K562 (cell line): ENCODE measurements around the gene INTS12. TPM values are rescaled to one million over a fixed set of nuclear protein-coding genes. Genes with fewer than 3 reads are reported as not detected.
A peak's percentile ranks its signal among the peaks of the same experiment; 100 is the strongest.

ENCODE experiments used
- ETV6 ChIP-seq, 3 experiments: fragments of 150-350 bp in 1 of 3; sonication (generic) in 1 of 3; formaldehyde crosslinking in 1 of 3; IDR thresholded peaks; 2 replicates each; pipeline versions ENCODE4 v1.6.1 to v1.8.0; 2014 to 2022; ENCODE audit warnings: borderline replicate concordance in 2 of 3, low read depth in 2 of 3, antibody characterized with exemption in 1 of 3, low read length in 1 of 3, mild to moderate bottlenecking in 1 of 3, missing genetic modification reagents in 1 of 3
- GTF2E2 ChIP-seq: fragments of 200-800 bp; sonication (Bioruptor generic); IDR thresholded peaks from 2 replicates; pipeline ENCODE4 v1.6.1; 2016; ENCODE audit warnings: missing genetic modification characterization, missing compliant biosample characterization
- MYNN ChIP-seq, 2 experiments: sonication (generic); formaldehyde crosslinking in 1 of 2; IDR thresholded peaks; 2 replicates each; pipeline versions ENCODE4 v1.5.0 to v1.6.1; 2016 to 2020; ENCODE audit warnings: antibody characterized with exemption in 1 of 2, missing genetic modification reagents in 1 of 2
- PHF20 ChIP-seq: fragments of 450-650 bp; IDR thresholded peaks from 2 replicates; pipeline ENCODE4 v1.6.1; 2018; ENCODE audit not compliant: partially characterized antibody
- SMAD4 ChIP-seq: fragments of 250-450 bp; sonication (Bioruptor Pico); conservative IDR thresholded peaks from 2 replicates; pipeline ENCODE4 v1.8.0; 2021; ENCODE audit warnings: inconsistent platforms, mild to moderate bottlenecking, moderate library complexity
- ZKSCAN8 ChIP-seq: fragments of 200-800 bp; sonication (Bioruptor generic); IDR thresholded peaks from 2 replicates; pipeline ENCODE4 v1.6.1; 2016; ENCODE audit warnings: missing genetic modification characterization, missing compliant biosample characterization
- ZNF175 ChIP-seq: fragments of 200-800 bp; sonication (Bioruptor generic); IDR thresholded peaks from 2 replicates; pipeline ENCODE4 v1.6.1; 2016; ENCODE audit warnings: low read depth, mild to moderate bottlenecking, missing genetic modification characterization, missing compliant biosample characterization
- ZNF507 ChIP-seq: conservative IDR thresholded peaks from 2 replicates; pipeline ENCODE4 v1.6.1; 2017; ENCODE audit warnings: missing genetic modification characterization, missing compliant biosample characterization
- polyA plus RNA-seq, 8 experiments: library from polyadenylated mRNA; depleted of rRNA in 4 of 8; stranded (reverse) in 5 of 8; unstranded in 3 of 8; fragments of >200 nt; fragmentation: Nextera tagmentation in 2 of 8; fragmentation: Illumina TruSeq in 1 of 8; extraction: Ambion mirVana in 2 of 8; extraction: Trizol in 1 of 8; gene quantifications; 2 replicates each; pipeline versions ENCODE4 v1.2.1 to v1.2.3, GENCODE V29; 2011 to 2014; ENCODE audit warnings: inconsistent platforms in 1 of 8, missing spikeins in 1 of 8
- total RNA-seq, 7 experiments: library from RNA; depleted of rRNA in 6 of 7; stranded (reverse); fragments of >200 nt in 6 of 7; fragmentation: Illumina TruSeq in 2 of 7; extraction: Trizol in 2 of 7; gene quantifications; 2 replicates each; pipeline versions ENCODE4 v1.2.1 to v1.2.3, GENCODE V29; 2011 to 2021; ENCODE audit warnings: low replicate concordance in 1 of 7
- TF ChIP-seq, protein P1 (sequence below): fragments of 200-600 bp; sonication (generic); IDR thresholded peaks from one replicate; pipeline ENCODE4 v1.6.1; 2012; ENCODE audit warnings: mild to moderate bottlenecking, low read depth, low read length, inconsistent platforms
- TF ChIP-seq, protein P2 (sequence below): fragments of 450-650 bp; IDR thresholded peaks from 2 replicates; pipeline ENCODE4 v1.6.1; 2017; ENCODE audit warnings: antibody characterized with exemption

INTS12 gene
- total and polyA plus RNA-seq, 9 of the 15 experiments (the other 6 are each of a cell fraction or from before 2014, with no cell fraction given), result 24.5 to 82.9 (median 41.2) TPM

DNA sequence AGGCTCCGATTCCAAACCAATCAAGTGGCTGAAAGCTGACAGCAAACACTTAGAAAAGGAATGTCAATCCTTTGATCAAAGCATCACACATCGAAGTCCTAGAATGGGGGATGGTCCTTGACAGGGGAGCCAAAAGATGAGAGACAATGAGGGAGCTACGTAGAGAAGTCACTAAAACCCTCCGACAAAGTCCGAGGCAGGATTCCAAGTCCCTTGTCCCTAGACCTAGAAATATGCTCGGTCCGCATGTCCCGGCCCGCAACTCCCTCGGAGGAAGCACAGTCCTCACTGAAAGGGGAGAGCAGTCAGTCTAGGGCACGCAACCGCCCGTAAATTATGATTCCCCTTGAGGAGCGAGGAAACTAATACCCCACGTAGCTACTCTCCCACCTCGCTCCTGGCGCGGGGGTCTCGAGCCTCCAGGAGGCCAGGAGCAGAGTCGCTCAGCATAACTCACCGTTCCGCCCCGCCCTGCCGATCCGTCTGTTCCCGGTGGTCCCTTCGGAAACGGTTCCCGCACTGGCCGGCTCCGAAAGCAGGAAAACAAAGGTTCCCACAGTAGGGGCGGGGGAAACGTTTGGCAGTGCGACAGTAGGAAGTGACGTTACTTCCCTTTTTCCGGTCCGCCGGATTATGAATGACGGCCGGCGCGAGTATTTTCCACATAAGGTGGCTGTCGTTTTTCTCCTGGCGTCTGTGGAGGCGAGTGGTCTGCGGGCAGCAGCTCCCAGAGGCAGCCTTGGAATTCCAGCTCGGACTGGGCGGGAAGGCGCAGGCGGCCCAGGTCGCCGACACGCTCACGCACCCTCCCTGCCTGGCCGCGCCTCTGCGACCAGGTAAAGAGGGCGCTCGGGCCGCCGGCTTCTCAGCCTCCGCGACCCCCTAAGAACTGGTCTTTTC is at the start of gene INTS12, which contains the start of gene GSTCD (continued):
- TF ChIP-seq, protein P1, sequence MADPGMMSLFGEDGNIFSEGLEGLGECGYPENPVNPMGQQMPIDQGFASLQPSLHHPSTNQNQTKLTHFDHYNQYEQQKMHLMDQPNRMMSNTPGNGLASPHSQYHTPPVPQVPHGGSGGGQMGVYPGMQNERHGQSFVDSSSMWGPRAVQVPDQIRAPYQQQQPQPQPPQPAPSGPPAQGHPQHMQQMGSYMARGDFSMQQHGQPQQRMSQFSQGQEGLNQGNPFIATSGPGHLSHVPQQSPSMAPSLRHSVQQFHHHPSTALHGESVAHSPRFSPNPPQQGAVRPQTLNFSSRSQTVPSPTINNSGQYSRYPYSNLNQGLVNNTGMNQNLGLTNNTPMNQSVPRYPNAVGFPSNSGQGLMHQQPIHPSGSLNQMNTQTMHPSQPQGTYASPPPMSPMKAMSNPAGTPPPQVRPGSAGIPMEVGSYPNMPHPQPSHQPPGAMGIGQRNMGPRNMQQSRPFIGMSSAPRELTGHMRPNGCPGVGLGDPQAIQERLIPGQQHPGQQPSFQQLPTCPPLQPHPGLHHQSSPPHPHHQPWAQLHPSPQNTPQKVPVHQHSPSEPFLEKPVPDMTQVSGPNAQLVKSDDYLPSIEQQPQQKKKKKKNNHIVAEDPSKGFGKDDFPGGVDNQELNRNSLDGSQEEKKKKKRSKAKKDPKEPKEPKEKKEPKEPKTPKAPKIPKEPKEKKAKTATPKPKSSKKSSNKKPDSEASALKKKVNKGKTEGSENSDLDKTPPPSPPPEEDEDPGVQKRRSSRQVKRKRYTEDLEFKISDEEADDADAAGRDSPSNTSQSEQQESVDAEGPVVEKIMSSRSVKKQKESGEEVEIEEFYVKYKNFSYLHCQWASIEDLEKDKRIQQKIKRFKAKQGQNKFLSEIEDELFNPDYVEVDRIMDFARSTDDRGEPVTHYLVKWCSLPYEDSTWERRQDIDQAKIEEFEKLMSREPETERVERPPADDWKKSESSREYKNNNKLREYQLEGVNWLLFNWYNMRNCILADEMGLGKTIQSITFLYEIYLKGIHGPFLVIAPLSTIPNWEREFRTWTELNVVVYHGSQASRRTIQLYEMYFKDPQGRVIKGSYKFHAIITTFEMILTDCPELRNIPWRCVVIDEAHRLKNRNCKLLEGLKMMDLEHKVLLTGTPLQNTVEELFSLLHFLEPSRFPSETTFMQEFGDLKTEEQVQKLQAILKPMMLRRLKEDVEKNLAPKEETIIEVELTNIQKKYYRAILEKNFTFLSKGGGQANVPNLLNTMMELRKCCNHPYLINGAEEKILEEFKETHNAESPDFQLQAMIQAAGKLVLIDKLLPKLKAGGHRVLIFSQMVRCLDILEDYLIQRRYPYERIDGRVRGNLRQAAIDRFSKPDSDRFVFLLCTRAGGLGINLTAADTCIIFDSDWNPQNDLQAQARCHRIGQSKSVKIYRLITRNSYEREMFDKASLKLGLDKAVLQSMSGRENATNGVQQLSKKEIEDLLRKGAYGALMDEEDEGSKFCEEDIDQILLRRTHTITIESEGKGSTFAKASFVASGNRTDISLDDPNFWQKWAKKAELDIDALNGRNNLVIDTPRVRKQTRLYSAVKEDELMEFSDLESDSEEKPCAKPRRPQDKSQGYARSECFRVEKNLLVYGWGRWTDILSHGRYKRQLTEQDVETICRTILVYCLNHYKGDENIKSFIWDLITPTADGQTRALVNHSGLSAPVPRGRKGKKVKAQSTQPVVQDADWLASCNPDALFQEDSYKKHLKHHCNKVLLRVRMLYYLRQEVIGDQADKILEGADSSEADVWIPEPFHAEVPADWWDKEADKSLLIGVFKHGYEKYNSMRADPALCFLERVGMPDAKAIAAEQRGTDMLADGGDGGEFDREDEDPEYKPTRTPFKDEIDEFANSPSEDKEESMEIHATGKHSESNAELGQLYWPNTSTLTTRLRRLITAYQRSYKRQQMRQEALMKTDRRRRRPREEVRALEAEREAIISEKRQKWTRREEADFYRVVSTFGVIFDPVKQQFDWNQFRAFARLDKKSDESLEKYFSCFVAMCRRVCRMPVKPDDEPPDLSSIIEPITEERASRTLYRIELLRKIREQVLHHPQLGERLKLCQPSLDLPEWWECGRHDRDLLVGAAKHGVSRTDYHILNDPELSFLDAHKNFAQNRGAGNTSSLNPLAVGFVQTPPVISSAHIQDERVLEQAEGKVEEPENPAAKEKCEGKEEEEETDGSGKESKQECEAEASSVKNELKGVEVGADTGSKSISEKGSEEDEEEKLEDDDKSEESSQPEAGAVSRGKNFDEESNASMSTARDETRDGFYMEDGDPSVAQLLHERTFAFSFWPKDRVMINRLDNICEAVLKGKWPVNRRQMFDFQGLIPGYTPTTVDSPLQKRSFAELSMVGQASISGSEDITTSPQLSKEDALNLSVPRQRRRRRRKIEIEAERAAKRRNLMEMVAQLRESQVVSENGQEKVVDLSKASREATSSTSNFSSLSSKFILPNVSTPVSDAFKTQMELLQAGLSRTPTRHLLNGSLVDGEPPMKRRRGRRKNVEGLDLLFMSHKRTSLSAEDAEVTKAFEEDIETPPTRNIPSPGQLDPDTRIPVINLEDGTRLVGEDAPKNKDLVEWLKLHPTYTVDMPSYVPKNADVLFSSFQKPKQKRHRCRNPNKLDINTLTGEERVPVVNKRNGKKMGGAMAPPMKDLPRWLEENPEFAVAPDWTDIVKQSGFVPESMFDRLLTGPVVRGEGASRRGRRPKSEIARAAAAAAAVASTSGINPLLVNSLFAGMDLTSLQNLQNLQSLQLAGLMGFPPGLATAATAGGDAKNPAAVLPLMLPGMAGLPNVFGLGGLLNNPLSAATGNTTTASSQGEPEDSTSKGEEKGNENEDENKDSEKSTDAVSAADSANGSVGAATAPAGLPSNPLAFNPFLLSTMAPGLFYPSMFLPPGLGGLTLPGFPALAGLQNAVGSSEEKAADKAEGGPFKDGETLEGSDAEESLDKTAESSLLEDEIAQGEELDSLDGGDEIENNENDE, result peak; percentile 78
- TF ChIP-seq SMAD4 (CRISPR knock-in tag) (peak; percentile 59), ZKSCAN8 (no peak), MYNN (IDR thresholded peaks at IDR 0.05) (0 out of 2 replicates have a peak, but pooled peaks have one; percentile 26), MYNN (CRISPR knock-in tag; IDR thresholded peaks at IDR 0.05) (no peak), GTF2E2 (peak; percentile 20; the same call in 1 of the 2 replicates), ZNF507 (tag) (no peak), ZNF175 (no peak), ETV6 (IDR thresholded peaks at IDR 0.05; ENCODE audit: borderline replicate concordance in 1 of 2, low read depth in 2 of 2, low read length in 1 of 2) (peak in 1 of 2 experiments; percentile 46; a peak in 2 of 4 replicates), ETV6 (CRISPR knock-in tag; IDR thresholded peaks at IDR 0.05; ENCODE audit: borderline replicate concordance) (no peak), PHF20 (peak; percentile 97)
- TF ChIP-seq, protein P2, sequence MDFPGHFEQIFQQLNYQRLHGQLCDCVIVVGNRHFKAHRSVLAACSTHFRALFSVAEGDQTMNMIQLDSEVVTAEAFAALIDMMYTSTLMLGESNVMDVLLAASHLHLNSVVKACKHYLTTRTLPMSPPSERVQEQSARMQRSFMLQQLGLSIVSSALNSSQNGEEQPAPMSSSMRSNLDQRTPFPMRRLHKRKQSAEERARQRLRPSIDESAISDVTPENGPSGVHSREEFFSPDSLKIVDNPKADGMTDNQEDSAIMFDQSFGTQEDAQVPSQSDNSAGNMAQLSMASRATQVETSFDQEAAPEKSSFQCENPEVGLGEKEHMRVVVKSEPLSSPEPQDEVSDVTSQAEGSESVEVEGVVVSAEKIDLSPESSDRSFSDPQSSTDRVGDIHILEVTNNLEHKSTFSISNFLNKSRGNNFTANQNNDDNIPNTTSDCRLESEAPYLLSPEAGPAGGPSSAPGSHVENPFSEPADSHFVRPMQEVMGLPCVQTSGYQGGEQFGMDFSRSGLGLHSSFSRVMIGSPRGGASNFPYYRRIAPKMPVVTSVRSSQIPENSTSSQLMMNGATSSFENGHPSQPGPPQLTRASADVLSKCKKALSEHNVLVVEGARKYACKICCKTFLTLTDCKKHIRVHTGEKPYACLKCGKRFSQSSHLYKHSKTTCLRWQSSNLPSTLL, result no peak
